ENCODE results near the gene WNT3. TPM values are rescaled to one million over a fixed set of nuclear protein-coding genes. Genes with fewer than 3 reads are reported as not detected.

Gene WNT3
- total RNA-seq, 2 experiments from 2014 or later, result not detected

DNA sequence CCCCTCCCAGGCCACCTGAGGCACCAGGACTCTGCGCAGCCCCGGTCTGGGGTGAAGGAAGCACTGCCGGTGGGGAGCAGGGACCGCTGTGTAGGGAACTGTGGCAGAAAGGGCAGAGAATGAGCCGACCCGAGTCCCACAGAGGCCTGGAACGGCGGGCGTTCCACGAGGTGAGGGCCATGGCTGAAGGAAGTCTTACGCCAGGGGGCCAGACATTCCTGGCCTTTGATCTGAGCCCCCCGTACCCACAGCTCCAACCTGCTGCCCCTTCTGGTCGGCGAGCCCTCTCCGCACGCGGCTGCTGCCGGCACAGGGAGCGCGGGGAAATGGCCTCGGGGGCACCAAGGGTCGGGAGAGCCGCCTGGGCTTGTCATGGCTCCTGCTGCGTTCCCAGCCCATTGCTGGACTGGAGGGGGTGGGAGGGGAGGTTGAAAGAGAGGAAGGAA lies 1.4 kb upstream of the WNT3 start:
- Mint-ChIP-seq H3K27ac (no peak overlapping the region), H3K9me3 (ENCODE audit: insufficient read depth) (no peaks in the 10 kb centered on the region)

DNA sequence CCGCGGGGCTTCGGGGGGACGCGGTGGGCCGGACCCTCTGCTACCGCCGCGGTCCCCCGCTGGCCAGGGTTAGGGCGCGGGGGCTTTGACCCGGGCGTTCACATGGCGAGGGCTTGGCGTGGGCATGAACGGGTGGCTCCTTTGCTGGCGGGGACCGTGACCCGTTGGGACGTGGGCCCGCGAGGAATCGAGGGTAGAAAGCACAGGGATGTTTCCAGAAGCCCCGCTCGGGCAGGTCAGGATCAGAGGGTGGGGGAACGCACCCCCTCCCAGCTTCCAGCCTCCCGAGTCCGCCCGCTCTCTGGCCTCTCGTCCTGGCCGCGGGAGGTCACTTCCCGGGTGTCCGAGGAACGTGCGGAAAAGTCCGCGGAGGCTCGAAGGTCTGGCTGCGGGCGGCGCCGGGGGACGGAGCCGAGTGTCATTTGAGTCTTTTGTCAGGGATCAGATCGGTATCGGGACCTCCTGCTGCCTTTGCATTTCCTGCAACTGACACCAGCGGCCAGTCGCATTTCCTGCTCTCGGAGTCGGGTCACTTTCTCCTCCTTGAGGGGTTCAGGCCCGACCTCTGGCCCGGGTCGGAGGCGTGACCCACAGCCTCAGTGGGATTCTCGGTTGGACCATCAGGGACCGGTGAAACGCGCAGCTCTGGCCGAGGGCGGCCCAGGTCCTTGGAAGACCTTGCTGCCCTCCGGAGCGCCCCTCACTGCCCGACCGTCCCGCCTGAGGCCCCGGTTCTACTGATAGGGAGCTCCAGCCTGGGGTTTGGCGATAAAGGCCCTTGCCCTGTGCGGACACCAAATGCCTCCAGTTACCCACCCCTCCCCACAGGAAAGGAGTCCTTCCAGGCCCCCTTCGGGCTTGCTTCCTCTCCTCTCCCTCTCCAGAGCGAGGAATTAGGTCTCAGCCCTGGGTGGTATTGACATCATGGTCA lies 702 bp upstream of the WNT3 start:
- Mint-ChIP-seq H3K27me3 (ENCODE audit: low read depth) (peaks cover 67% of the 10 kb centered on the region), H3K4me3 (peak overlapping the region; percentile 52), H3K36me3 (ENCODE audit: low read depth) (no peaks in the 10 kb centered on the region), H3K9me3 (ENCODE audit: insufficient read depth) (no peaks in the 10 kb centered on the region), H3K27ac (no peak overlapping the region), H3K4me1 (ENCODE audit: low read depth) (peaks cover 30% of the 10 kb centered on the region)
- DNase-seq, result peak; percentile 45
- CTCF ChIA-PET, result no interaction called here
- peak; percentile 30 for ATAC-seq
- POLR2A ChIA-PET, result no interaction called here

More for the DNA sequence above, 1.4 kb upstream of the WNT3 start:
- H3K4me1 Mint-ChIP-seq (ENCODE audit: low read depth), result peaks cover 30% of the 10 kb centered on the region
- ATAC-seq (no peak), DNase-seq (no peak)
- POLR2A ChIA-PET, result no interaction called here
- CTCF ChIA-PET, result interaction anchor here (1.4 kb wide), 1 partner anchor 14 kb away, joined by 3 read pairs; no protein-coding TSS in a partner anchor
- H3K4me3 Mint-ChIP-seq, result no peak overlapping the region
- peaks cover 68% of the 10 kb centered on the region for H3K27me3 Mint-ChIP-seq (ENCODE audit: low read depth)
- no peaks in the 10 kb centered on the region for H3K36me3 Mint-ChIP-seq (ENCODE audit: low read depth)

- H3K36me3 Mint-ChIP-seq (ENCODE audit: low read depth), result no peaks in the 10 kb centered on the region
- POLR2A ChIA-PET, result no interaction called here
- H3K27me3 Mint-ChIP-seq (ENCODE audit: low read depth), result peaks cover 75% of the 10 kb centered on the region
- H3K9me3 Mint-ChIP-seq (ENCODE audit: insufficient read depth), result no peaks in the 10 kb centered on the region
- no peak overlapping the region for H3K27ac Mint-ChIP-seq
- CTCF ChIA-PET, result no interaction called here
- ATAC-seq, result no peak
- peaks cover 30% of the 10 kb centered on the region for H3K4me1 Mint-ChIP-seq (ENCODE audit: low read depth)
- H3K4me3 Mint-ChIP-seq, result peak overlapping the region; percentile 31
- DNase-seq, result no peak
These were observed 637 bp downstream of the WNT3 start for GRCh38 chr17:46817901-46818209.

DNA sequence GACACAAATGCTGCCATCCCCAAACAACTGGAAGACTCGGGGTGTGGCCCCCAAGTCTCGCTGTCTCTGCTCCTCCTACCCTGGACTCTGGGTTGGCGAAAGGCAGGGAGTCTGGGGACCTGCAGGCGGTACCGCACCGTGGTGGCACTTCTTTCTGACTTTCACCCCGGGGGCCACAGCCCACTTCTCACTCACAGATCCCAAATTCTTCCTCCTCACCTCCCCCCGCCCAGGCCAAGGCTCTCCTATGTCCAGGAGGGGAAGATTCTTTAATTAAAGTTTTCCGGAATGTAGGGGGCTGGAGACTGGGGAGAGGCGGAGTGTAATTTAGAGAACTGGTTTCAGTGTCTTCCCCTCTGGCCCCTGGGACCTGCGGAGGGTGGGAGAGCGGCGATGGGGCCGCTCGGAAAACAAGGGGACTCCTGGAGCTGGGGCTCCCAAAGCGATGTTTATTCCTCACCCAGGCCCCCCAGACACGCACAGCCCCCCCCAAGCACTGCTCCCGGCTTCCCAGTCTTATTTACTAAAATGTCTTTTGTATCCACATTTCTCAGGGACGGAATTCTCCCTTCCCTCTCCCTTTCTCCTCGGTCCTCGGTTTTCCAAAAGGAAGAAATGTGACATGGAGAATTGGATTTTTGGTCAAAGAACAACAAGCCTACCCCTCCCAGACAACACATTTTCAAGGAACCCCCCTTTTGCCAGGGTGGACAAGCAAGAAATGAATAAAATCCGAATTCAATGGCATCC lies 1.2 kb downstream of the WNT3 start:
- no peak overlapping the region for H3K27ac Mint-ChIP-seq
- ATAC-seq (no peak), DNase-seq (no peak)
- H3K9me3 Mint-ChIP-seq (ENCODE audit: insufficient read depth), result no peaks in the 10 kb centered on the region
- peaks cover 78% of the 10 kb centered on the region for H3K27me3 Mint-ChIP-seq (ENCODE audit: low read depth)
- POLR2A ChIA-PET, result no interaction called here
- no peaks in the 10 kb centered on the region for H3K36me3 Mint-ChIP-seq (ENCODE audit: low read depth)
- CTCF ChIA-PET, result no interaction called here
- no peak overlapping the region for H3K4me3 Mint-ChIP-seq
- H3K4me1 Mint-ChIP-seq (ENCODE audit: low read depth), result peaks cover 30% of the 10 kb centered on the region

DNA sequence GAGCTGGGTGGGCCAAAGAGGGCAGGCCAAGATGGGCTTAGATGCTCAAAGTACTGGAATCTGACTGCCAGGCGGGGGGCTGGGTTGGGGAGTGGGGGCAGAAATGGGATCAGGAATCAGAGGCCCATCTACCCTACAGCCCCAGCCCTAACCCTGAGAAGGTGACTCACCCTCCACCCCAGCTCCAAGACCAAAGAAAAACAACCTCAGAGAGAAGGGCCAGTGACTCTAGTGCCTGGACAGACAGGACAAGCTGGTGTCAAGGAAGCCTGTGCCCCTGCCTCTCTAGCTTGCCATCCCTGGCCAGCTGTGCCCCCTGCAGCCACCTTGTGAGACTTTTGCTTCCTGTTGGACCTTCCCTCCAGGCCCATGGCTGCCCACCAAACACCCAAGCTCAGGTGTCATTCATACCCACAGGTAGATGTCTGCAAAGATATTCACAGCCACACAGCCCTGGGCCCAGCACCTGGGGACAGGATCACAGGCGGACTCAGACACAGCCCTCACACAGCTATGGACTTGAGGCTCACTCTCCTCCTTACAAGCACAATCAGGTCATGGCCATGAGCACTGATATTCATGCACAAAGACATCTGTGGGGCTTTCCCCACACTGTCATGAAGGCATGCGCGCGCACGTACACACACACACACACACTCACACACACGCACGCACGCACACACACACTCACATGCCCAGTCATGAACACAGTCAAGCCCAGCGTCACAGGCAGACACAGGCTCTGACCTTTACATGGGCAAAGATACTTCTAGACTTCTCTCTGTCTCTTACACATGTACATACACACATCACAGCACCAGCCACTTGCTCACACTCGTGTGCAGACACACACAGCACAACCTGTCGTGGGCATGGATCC lies 2.8 kb downstream of the WNT3 start:
- peaks cover 21% of the 10 kb centered on the region for H3K4me1 Mint-ChIP-seq (ENCODE audit: low read depth)
- CTCF ChIA-PET, result interaction anchor here (1.0 kb wide), 1 partner anchor 19 kb away, joined by 3 read pairs; no protein-coding TSS in a partner anchor
- POLR2A ChIA-PET, result interaction anchor here (0.6 kb wide), 1 partner anchor 12 kb away, joined by 3 read pairs; no protein-coding TSS in a partner anchor
- no peaks in the 10 kb centered on the region for H3K9me3 Mint-ChIP-seq (ENCODE audit: insufficient read depth)
- H3K4me3 Mint-ChIP-seq, result no peak overlapping the region
- no peak for DNase-seq
- H3K36me3 Mint-ChIP-seq (ENCODE audit: low read depth), result no peaks in the 10 kb centered on the region
- peaks cover 63% of the 10 kb centered on the region for H3K27me3 Mint-ChIP-seq (ENCODE audit: low read depth)
- no peak for ATAC-seq
- H3K27ac Mint-ChIP-seq, result no peak overlapping the region

DNA sequence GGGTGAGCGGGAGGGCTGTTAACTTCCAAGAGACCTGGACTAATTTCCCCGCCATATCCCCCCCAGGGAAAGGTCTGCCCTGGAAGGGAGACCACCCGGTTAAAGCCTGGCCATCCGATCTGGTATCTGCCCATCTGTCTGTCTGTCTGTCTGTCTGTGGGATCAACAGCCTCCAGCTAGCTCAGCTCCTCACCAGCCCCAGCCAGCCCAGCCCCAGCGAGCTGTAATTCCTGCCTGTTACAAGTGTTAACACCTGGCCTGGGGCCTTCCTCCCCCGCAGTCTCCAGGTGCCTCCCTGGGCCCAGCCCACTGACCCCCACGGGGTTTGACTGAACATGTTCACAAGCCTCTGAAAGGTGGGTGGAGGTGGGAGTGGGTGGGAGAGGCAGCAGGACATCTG lies 4.0 kb downstream of the WNT3 start:
- POLR2A ChIA-PET, result no interaction called here
- Mint-ChIP-seq H3K9me3 (ENCODE audit: insufficient read depth) (no peaks in the 10 kb centered on the region), H3K4me1 (ENCODE audit: low read depth) (peaks cover 13% of the 10 kb centered on the region), H3K36me3 (ENCODE audit: low read depth) (no peaks in the 10 kb centered on the region), H3K27ac (no peak overlapping the region), H3K27me3 (ENCODE audit: low read depth) (peaks cover 50% of the 10 kb centered on the region), H3K4me3 (no peak overlapping the region)
- ATAC-seq, result no peak
- DNase-seq, result no peak
- CTCF ChIA-PET, result no interaction called here

DNA sequence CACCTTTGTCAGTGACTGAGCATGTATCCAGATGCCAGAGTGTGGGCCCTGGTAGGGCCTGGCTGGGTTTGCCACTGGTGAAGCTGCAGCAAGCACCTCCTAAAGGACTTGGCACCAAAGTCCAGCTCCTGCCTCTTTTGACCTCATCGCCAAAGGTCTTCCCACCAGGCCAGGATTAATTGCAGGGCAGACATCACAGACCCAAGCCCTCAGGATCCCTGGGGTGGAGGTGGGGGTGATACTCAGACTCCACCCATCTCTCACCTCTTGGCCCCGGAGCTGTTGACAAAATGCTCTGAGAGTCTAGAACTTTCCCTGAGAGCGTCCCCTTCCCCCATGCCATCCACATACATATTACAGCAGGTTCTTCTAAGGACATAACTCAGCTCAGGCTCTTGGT lies 4.6 kb downstream of the WNT3 start:
- no peak for ATAC-seq
- H3K9me3 Mint-ChIP-seq (ENCODE audit: insufficient read depth), result no peaks in the 10 kb centered on the region
- DNase-seq, result no peak
- H3K27me3 Mint-ChIP-seq (ENCODE audit: low read depth), result peaks cover 45% of the 10 kb centered on the region
- H3K4me1 Mint-ChIP-seq (ENCODE audit: low read depth), result peaks cover 8% of the 10 kb centered on the region
- POLR2A ChIA-PET, result no interaction called here
- H3K36me3 Mint-ChIP-seq (ENCODE audit: low read depth), result no peaks in the 10 kb centered on the region
- no peak overlapping the region for H3K4me3 Mint-ChIP-seq
- no peak overlapping the region for H3K27ac Mint-ChIP-seq
- CTCF ChIA-PET, result no interaction called here

GRCh38 chr17:46812624-46813318 lies 5.7 kb downstream of the WNT3 start:
- Mint-ChIP-seq H3K4me3 (no peak overlapping the region), H3K4me1 (ENCODE audit: low read depth) (peaks cover 3% of the 10 kb centered on the region), H3K27me3 (ENCODE audit: low read depth) (peaks cover 36% of the 10 kb centered on the region), H3K9me3 (ENCODE audit: insufficient read depth) (no peaks in the 10 kb centered on the region), H3K27ac (no peak overlapping the region), H3K36me3 (ENCODE audit: low read depth) (no peaks in the 10 kb centered on the region)
- no peak for DNase-seq
- CTCF ChIA-PET, result interaction anchor here (0.9 kb wide), 1 partner anchor 30 kb away, joined by 3 read pairs; no protein-coding TSS in a partner anchor
- POLR2A ChIA-PET, result no interaction called here
- no peak for ATAC-seq

- ChIA-PET CTCF (interaction anchor here (0.9 kb wide), 1 partner anchor 30 kb away, joined by 3 read pairs; no protein-coding TSS in a partner anchor), POLR2A (no interaction called here)
- ATAC-seq (no peak), DNase-seq (no peak)
- no peak overlapping the region for H3K27ac Mint-ChIP-seq
- H3K4me1 Mint-ChIP-seq (ENCODE audit: low read depth), result no peaks in the 10 kb centered on the region
- no peak overlapping the region for H3K4me3 Mint-ChIP-seq
- peaks cover 30% of the 10 kb centered on the region for H3K27me3 Mint-ChIP-seq (ENCODE audit: low read depth)
- H3K36me3 Mint-ChIP-seq (ENCODE audit: low read depth), result no peaks in the 10 kb centered on the region
- H3K9me3 Mint-ChIP-seq (ENCODE audit: insufficient read depth), result no peaks in the 10 kb centered on the region
These were observed 6.4 kb downstream of the WNT3 start for GRCh38 chr17:46811978-46812583.

DNA sequence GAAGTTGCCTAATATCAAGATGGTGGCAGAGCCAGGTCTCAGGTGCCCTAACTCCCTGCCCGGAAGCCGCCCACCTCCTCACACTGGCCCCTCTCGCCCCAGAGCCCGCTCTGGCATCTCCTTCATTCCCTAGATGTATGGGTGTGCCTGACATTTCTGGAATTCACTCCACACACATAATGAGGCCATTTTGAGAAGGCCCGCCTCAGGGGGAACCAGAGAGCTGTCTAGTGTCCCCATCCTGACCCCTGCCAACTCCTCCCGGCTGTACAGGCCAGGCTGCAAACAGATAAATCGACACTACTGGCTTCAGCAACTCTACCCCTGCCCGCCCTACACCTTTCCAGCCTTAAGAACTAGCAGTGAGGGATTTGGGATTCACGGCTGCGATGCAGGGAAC lies 7.7 kb downstream of the WNT3 start:
- Mint-ChIP-seq H3K4me3 (no peak overlapping the region), H3K4me1 (ENCODE audit: low read depth) (no peaks in the 10 kb centered on the region), H3K27me3 (ENCODE audit: low read depth) (peaks cover 17% of the 10 kb centered on the region), H3K27ac (no peak overlapping the region), H3K9me3 (ENCODE audit: insufficient read depth) (no peaks in the 10 kb centered on the region), H3K36me3 (ENCODE audit: low read depth) (no peaks in the 10 kb centered on the region)
- CTCF ChIA-PET, result interaction anchor here (0.7 kb wide), 1 partner anchor 38 kb away, joined by 3 read pairs; no protein-coding TSS in a partner anchor
- ATAC-seq (no peak), DNase-seq (no peak)
- POLR2A ChIA-PET, result no interaction called here

- DNase-seq (no peak), ATAC-seq (no peak)
- H3K36me3 Mint-ChIP-seq (ENCODE audit: low read depth), result no peaks in the 10 kb centered on the region
- no peak overlapping the region for H3K27ac Mint-ChIP-seq
- H3K4me1 Mint-ChIP-seq (ENCODE audit: low read depth), result no peaks in the 10 kb centered on the region
- H3K4me3 Mint-ChIP-seq, result no peak overlapping the region
- CTCF ChIA-PET, result no interaction called here
- H3K27me3 Mint-ChIP-seq (ENCODE audit: low read depth), result peaks cover 10% of the 10 kb centered on the region
- POLR2A ChIA-PET, result no interaction called here
- H3K9me3 Mint-ChIP-seq (ENCODE audit: insufficient read depth), result no peaks in the 10 kb centered on the region
These were observed 9.4 kb downstream of the WNT3 start for GRCh38 chr17:46809110-46809571.
